Nucleus accumbens (tissue), 56 donors: ENCODE measurements around the gene LRIT2.
A peak's percentile ranks its signal among the peaks of the same experiment; 100 is the strongest.

Experiments used
- DNase-seq, 56 donors: peaks; one replicate each; lab custom pipeline; 2025; lab: John Stamatoyannopoulos, UW

LRIT2 gene

DNA sequence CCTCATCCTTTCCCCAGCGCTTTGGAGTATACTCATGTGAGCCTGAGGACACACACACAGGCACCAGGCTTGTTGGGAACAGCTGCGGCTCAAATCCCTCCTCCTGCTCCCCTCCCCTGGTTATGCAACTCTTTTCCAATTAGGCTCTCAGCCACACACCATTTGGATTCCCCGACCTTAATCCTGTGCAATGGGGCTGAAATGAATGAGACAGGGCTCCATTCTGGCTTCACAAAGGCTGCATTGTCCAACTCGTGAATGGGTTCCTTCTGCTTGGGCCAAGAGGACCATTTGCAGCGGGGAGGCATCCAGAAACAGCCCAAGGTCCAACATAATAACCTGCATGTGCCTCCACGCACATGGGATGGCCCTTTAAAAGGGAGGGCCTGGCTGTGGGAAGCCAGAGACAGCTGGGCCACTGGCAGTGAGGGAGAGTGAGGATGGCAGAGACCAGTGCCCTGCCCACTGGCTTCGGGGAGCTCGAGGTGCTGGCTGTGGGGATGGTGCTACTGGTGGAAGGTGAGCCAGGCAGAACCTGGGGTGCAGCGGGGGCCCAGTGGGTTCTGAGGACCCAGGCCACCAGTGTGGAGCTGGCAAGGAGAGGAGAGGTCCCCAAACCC lies 19.4 kb upstream of the LRIT2 start, which contains the start of gene RGR:
RGR (plus strand) TSS at position 403 of the 620 bp plus-strand sequence; CDS start at position 441, 38 bp downstream.
- DNase-seq, result peak; percentile 37 to 98 (median 90)

DNA sequence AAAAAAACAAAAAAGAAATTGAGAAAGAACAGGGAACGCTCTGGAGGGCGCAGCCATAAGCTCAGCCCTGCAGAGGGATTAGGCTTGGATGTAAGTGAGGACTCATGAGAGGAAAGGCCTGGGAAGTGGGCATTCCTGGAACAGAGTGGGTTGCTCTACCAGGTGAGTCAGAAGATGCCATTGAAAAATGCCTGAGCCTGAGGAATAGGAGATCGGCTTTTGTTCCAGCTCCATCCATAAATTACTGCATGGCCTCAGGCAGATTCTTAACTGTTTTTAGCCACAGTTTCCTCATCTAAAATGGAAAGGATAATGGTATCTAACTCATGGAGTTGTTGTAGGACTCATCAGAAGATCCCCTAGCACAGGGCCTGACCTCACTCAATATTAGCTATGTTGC lies 18.4 kb upstream of the LRIT2 start:
- no peak for DNase-seq

- DNase-seq, result no peak
These were observed 15.9 kb upstream of the LRIT2 start, which contains the start of gene LRIT1 for GRCh38 chr10:84241185-84241790. Gene LRIT1 (minus strand): TSS chr10:84241546. CDS start chr10:84241439, 107 bp downstream.

GRCh38 chr10:84238909-84239308 lies 13.6 kb upstream of the LRIT2 start:
- no peak for DNase-seq

GRCh38 chr10:84237199-84238051 lies 12.1 kb upstream of the LRIT2 start:
- no peak for DNase-seq

- no peak for DNase-seq
These were observed 11.5 kb upstream of the LRIT2 start for GRCh38 chr10:84236807-84237198.

DNA sequence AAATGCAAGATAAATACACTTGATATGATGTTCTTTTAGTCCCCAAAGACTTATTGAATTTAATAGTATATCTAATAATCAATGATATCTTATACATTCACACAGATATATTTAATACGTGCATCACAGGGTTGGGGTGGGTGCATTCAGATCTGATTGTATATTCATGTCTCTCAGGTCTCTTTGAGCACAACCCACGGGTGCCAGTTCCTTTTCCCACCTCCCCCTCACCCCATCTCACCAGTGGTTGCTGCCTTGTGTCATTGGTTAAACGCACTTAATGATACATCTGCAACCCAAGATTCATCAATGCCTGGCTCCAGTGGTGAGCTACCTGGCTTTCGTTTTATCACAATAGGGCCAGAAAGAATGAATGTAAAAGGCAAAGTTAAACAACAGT lies 9.8 kb upstream of the LRIT2 start:
- no peak for DNase-seq

GRCh38 chr10:84234479-84234878 lies 9.1 kb upstream of the LRIT2 start:
- DNase-seq, result no peak

- DNase-seq, result peak in 1 of 56 donors; percentile 8
These were observed 8.6 kb upstream of the LRIT2 start for GRCh38 chr10:84233940-84234339.

DNA sequence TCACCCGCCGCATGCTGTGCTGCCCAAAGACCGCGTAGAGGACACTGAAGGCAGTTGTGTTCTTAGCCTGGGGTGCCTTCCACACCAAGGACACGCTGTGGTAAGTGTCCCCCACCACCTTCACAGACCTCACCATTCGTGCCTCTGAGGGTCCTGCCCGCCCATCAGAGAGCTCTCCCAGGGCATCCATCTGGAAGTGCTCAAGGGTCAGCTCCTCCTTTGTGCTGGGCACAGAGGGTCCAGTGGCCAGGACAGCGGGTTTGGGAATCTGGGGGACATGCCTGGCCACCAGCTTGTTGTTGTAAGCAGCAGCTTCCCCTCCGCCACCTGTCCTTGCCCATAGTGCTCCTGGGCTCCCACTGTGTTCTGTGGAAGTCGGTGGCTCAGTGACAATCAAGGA lies 7.0 kb upstream of the LRIT2 start:
- no peak for DNase-seq

DNA sequence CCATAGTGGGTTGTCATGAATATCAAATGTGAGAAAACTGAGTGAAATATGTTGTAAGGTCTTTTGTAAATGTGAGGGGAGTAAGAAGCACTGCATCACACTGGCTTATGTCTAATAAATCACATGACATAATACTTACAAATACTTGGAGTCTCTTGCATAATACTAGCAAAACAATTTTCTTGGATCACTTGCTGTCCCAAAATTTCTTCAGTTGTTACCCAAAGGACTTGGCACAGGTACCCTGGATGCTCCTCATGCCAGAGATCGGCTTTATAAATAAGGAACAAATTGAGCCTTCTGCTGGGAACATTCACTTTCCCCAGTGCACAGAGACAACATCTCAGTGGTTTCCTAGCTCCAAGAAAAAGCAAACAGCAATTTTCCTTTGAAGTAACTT lies 5.0 kb upstream of the LRIT2 start:
- no peak for DNase-seq

GRCh38 chr10:84227810-84228209 lies 2.5 kb upstream of the LRIT2 start:
- DNase-seq, result peak in 17 of 56 donors; percentile 6 to 64 (median 30)

GRCh38 chr10:84226616-84227015 lies 1.3 kb upstream of the LRIT2 start:
- no peak for DNase-seq

- DNase-seq, result no peak
These were observed 824 bp downstream of the LRIT2 start for GRCh38 chr10:84224411-84225028.

GRCh38 chr10:84221916-84222315 lies 3.4 kb downstream of the LRIT2 start:
- no peak for DNase-seq

GRCh38 chr10:84217746-84218145 lies 7.6 kb downstream of the LRIT2 start:
- DNase-seq, result no peak

DNA sequence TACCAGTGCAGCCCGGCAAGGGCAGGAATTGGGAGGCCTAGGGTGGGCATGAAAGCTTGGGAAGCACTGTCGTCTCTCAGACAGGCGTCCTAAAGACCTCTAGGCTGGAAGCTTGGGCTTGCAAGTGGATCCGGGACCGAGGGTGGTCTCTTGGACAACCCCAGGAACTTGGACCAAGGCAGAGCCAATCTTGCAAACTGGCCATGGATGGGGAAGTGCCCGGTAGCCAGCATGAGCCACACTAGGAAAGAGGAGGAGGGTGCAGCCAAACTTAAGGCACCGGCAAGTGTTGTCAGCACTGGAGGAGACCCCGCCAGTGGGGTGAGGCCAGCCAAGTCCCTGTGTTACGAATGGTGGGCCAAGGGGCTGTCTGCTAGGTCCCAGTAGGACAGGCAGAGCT lies 8.5 kb downstream of the LRIT2 start:
- no peak for DNase-seq

- DNase-seq, result peak in 11 of 56 donors; percentile 2 to 52 (median 23)
These were observed 10.6 kb downstream of the LRIT2 start for GRCh38 chr10:84214612-84215235.

DNA sequence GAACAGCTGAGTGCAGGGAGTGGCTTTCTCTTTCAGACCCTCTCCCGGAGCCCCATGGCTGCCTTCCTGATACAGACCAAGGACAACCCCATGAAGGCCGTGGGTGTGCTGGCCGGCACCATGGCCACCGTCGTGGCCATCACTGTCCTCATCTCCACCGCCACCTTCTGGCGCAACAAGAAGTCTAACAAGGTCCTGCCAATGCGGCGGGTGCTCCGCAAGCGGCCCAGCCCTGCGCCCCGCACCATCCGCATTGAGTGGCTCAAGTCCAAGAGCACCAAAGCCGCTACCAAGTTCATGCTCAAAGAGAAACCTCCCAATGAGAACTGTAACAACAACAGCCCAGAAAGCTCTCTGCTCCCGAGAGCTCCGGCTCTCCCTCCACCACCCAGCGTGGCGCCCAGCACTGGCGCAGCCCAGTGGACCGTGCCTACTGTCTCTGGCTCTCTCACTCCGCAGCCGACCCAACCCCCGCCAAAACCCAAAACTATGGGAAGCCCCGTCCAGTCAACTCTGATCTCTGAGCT lies 11.2 kb downstream of the LRIT2 start:
- DNase-seq, result no peak

GRCh38 chr10:84213076-84213475 lies 12.3 kb downstream of the LRIT2 start:
- no peak for DNase-seq
